Panc1 (cell line): ENCODE results near the gene MYMK. TPM values are rescaled to one million over a fixed set of nuclear protein-coding genes. Genes with fewer than 3 reads are reported as not detected.

Experiments
- ATAC-seq: fragments of 200-7000 bp; cut with Tn5 transposase; 2 replicates; pipeline ENCODE4 v1.9.1; 2020; ENCODE audit warnings: mild to moderate bottlenecking, moderate library complexity
- BruUV-seq: library from RNA; stranded (reverse); fragments of 400-500 nt; replicated peaks from 2 replicates; lab custom pipeline; 2021; lab: Mats Ljungman, UMichigan
- CTCF ChIA-PET: fragments of 300-600 bp; sonication (Branson Sonifier 250); formaldehyde crosslinking; loops from one replicate; lab custom pipeline; 2022; ENCODE audit warnings: antibody characterized with exemption; lab: Charles Lee
- POLR2A ChIA-PET: fragments of 300-600 bp; sonication (Branson Sonifier 250); formaldehyde crosslinking; loops from one replicate; lab custom pipeline; 2022; ENCODE audit warnings: antibody characterized with exemption; lab: Charles Lee
- DNase-seq: peaks from one replicate; pipeline ENCODE4 v3.0.0-alpha.2; 2010; ENCODE audit warnings: low read depth, low spot score
- H3K27ac ChIP-seq: 2 replicates; pipeline ENCODE4 v1.5.1; 2011; ENCODE audit warnings: mild to moderate bottlenecking, low read length, inconsistent platforms
- H3K27me3 ChIP-seq: fragments of 200-500 bp; sonication (Bioruptor generic); 2 replicates; pipeline ENCODE4 v1.6.0; 2014; ENCODE audit warnings: low read length, inconsistent platforms; ENCODE audit not compliant: control insufficient read depth, insufficient read depth
- H3K36me3 ChIP-seq: fragments of 200-500 bp; sonication (Bioruptor generic); 2 replicates; pipeline ENCODE4 v1.5.1; 2014; ENCODE audit warnings: inconsistent platforms, mild to moderate bottlenecking, low read length, moderate library complexity; ENCODE audit not compliant: control insufficient read depth, insufficient read depth
- H3K4me1 ChIP-seq: 2 replicates; pipeline ENCODE4 v1.5.1; 2011; ENCODE audit warnings: inconsistent platforms, mild to moderate bottlenecking, low read length, moderate library complexity; ENCODE audit not compliant: control insufficient read depth, insufficient read depth
- H3K4me3 ChIP-seq, 2 experiments: 2 replicates each; pipeline ENCODE4 v1.5.1; 2011 to 2012; ENCODE audit warnings: low read depth in 2 of 2, low read length in 2 of 2, mild to moderate bottlenecking in 2 of 2, inconsistent platforms in 1 of 2, moderate library complexity in 1 of 2
- H3K9me3 ChIP-seq: fragments of 200-500 bp; sonication (Bioruptor generic); 2 replicates; pipeline ENCODE4 v1.5.1; 2014; ENCODE audit warnings: low read depth, mild to moderate bottlenecking, inconsistent platforms, low read length, moderate library complexity; ENCODE audit not compliant: control insufficient read depth, insufficient read depth
- CTCF ChIP-seq: fragments of 450-650 bp; IDR thresholded peaks from 2 replicates; pipeline ENCODE4 v1.5.1; 2017; ENCODE audit warnings: mild to moderate bottlenecking
- POLR2AphosphoS5 ChIP-seq: IDR thresholded peaks from 2 replicates; pipeline ENCODE4 v1.6.1; 2012; ENCODE audit warnings: mild to moderate bottlenecking, low read depth, low read length, moderate library complexity
- REST ChIP-seq, 2 experiments: IDR thresholded peaks; 2 replicates each; pipeline ENCODE4 v1.6.1; 2011 to 2012; ENCODE audit warnings: low read depth in 2 of 2, control low read depth in 1 of 2, low read length in 1 of 2, mild to moderate bottlenecking in 1 of 2, moderate library complexity in 1 of 2; ENCODE audit not compliant: insufficient read depth in 1 of 2
- SIN3A ChIP-seq: IDR thresholded peaks from 2 replicates; pipeline ENCODE4 v1.6.1; 2012; ENCODE audit warnings: low read depth, mild to moderate bottlenecking, low read length, moderate library complexity, borderline replicate concordance; ENCODE audit not compliant: insufficient read depth
- TCF7L2 ChIP-seq: IDR thresholded peaks from 2 replicates; pipeline ENCODE4 v1.6.1; 2011; ENCODE audit warnings: mild to moderate bottlenecking, low read depth, low read length, inconsistent platforms
- in situ Hi-C: cut with HindIII; loops from 2 replicates; pipeline ENCODE4 v1.10.0; 2016; ENCODE audit warnings: low sequenced_read_pairs, low pct_unique_long_range_greater_than_20kb
- intact Hi-C: fragments of 100-400 bp; cut with micrococcal nuclease; formaldehyde crosslinking; loops from one replicate; pipeline ENCODE4 v1.10.0; 2022; ENCODE audit not compliant: unreplicated experiment
- total RNA-seq: library from RNA; stranded (reverse); gene quantifications from one replicate; pipeline ENCODE4 v1.2.1, GENCODE V29; 2021; ENCODE audit not compliant: unreplicated experiment

MYMK gene
- total RNA-seq, 1 experiment from 2014 or later, result not detected

GRCh38 chr9:133536536-133536935 is 11.8 kb upstream of the MYMK start:
- no peaks in the 10 kb centered on the region; the same call in 1 of the 2 replicates for H3K4me1 ChIP-seq
- H3K9me3 ChIP-seq, result no peaks in the 10 kb centered on the region
- no peaks in the 10 kb centered on the region for H3K36me3 ChIP-seq
- H3K27me3 ChIP-seq, result no peaks in the 10 kb centered on the region
- no peak overlapping the region for H3K27ac ChIP-seq
- TF ChIP-seq REST (IDR thresholded peaks at IDR 0.05; ENCODE audit: insufficient read depth in 1 of 2, low read depth in 2 of 2, low read length in 1 of 2) (no peak), CTCF (no peak), SIN3A (no peak), POLR2AphosphoS5 (no peak), TCF7L2 (no peak)
- no TSS peak for BruUV-seq
- in situ Hi-C loops (no loop called here), intact Hi-C loops (no loop called here)
- CTCF ChIA-PET, result no interaction called here
- no peak for ATAC-seq
- no peak for DNase-seq
- H3K4me3 ChIP-seq, result no peak overlapping the region
- POLR2A ChIA-PET, result no interaction called here

GRCh38 chr9:133536080-133536479 is 11.3 kb upstream of the MYMK start:
- Histone ChIP-seq H3K27ac (no peak overlapping the region), H3K4me3 (no peak overlapping the region), H3K9me3 (no peaks in the 10 kb centered on the region), H3K4me1 (no peaks in the 10 kb centered on the region; the same call in 1 of the 2 replicates), H3K27me3 (no peaks in the 10 kb centered on the region), H3K36me3 (no peaks in the 10 kb centered on the region)
- intact Hi-C loops, result no loop called here
- in situ Hi-C loops, result no loop called here
- TF ChIP-seq SIN3A, result no peak
- TF ChIP-seq TCF7L2, result no peak
- no peak for TF ChIP-seq POLR2AphosphoS5
- TF ChIP-seq REST (IDR thresholded peaks at IDR 0.05; ENCODE audit: insufficient read depth in 1 of 2, low read depth in 2 of 2, low read length in 1 of 2), result no peak
- no peak for TF ChIP-seq CTCF
- POLR2A ChIA-PET, result no interaction called here
- CTCF ChIA-PET, result no interaction called here
- ATAC-seq, result no peak
- no peak for DNase-seq
- no TSS peak for BruUV-seq
